ENCODE results near the gene ANKFY1.

DNA sequence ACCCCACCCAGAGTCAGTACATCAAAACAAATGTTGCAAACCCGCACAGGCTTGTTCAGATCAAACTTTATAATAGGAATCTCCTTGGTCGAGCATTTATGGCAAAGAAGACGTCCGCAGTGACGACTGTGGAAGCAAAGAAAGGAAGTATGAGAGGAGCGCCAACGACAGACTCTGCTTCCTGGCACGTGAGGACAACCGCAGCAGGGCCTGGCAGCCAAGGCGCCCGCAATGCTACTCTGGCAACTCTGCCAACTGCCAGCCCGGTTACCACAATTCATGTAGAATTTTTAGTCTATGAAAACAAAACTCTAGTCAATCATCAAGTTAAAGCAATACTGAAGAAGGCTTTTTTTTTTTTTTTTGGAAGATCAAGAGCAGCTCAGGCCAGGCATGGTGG lies 96.0 kb downstream of the ANKFY1 start:
- TF ChIP-seq CTCF (IDR thresholded peaks at IDR 0.05) (no peak), POLR2A (IDR thresholded peaks at IDR 0.05) (no peak), EP300 (IDR thresholded peaks at IDR 0.05) (no peak), POLR2AphosphoS5 (IDR thresholded peaks at IDR 0.05) (no peak)
